NOMO-1 (cell line): Measurements from ENCODE around the gene TIMM21.
A peak's percentile ranks its signal among the peaks of the same experiment; 100 is the strongest.

Experiments
- DNase-seq, 2 experiments: peaks; one replicate each; lab custom pipeline; 2025; ENCODE audit not compliant: unreplicated experiment in 2 of 2; lab: John Stamatoyannopoulos, UW

The TIMM21 gene

GRCh38 chr18:74186661-74187060 lies 38.3 kb downstream of the TIMM21 start:
- no peak for DNase-seq

- no peak for DNase-seq
Measured at GRCh38 chr18:74190086-74190485, 41.8 kb downstream of the TIMM21 start.

- no peak for DNase-seq
Measured at GRCh38 chr18:74191577-74191976, 43.3 kb downstream of the TIMM21 start.

GRCh38 chr18:74194691-74195090 lies 46.4 kb downstream of the TIMM21 start:
- no peak for DNase-seq

GRCh38 chr18:74196220-74197119 lies 48.1 kb downstream of the TIMM21 start:
- peak; percentile 51 to 77 for DNase-seq

- DNase-seq: no peak
Measured at GRCh38 chr18:74197705-74198341, 49.5 kb downstream of the TIMM21 start.

GRCh38 chr18:74198453-74198852 lies 50.1 kb downstream of the TIMM21 start:
- DNase-seq: no peak

- DNase-seq: no peak
Measured at GRCh38 chr18:74200780-74201179, 52.5 kb downstream of the TIMM21 start.

- DNase-seq: no peak
Measured at GRCh38 chr18:74203811-74204210, 55.5 kb downstream of the TIMM21 start.

- DNase-seq: no peak
Measured at GRCh38 chr18:74204526-74205152, 56.3 kb downstream of the TIMM21 start.
